ENCODE measurements around the gene SOS1. TPM values are rescaled to one million over a fixed set of nuclear protein-coding genes. Genes with fewer than 3 reads are reported as not detected.

Gene SOS1
- total and polyA plus RNA-seq, 2 of the 13 experiments (the other 11 are each of a cell fraction or from before 2014, with no cell fraction given) = 20.8 to 60.4 TPM

- Histone ChIP-seq H4K20me1 (ENCODE audit: insufficient read depth, low read length) (no peaks in the 10 kb centered on the region), H3K4me1 (ENCODE audit: insufficient read depth, low read length) (no peaks in the 10 kb centered on the region), H3K27ac (ENCODE audit: extremely low read length, insufficient read depth, low read length) (no peak overlapping the region), H3K4me2 (ENCODE audit: low read depth, low read length) (no peak overlapping the region), H3K9ac (ENCODE audit: insufficient read depth, low read depth, low read length) (no peak overlapping the region), H3K4me3 (replicated peaks in 1 of 3; ENCODE audit: insufficient read depth in 1 of 3, low read depth in 2 of 3, low read length in 3 of 3) (no peak overlapping the region), H3K27me3 (ENCODE audit: control insufficient read depth in 1 of 2, insufficient read depth in 2 of 2, low read length in 2 of 2) (no peaks in the 10 kb centered on the region), H3K9me3 (ENCODE audit: low read length) (no peaks in the 10 kb centered on the region), H3K36me3 (replicated peaks in 1 of 2; ENCODE audit: control insufficient read depth in 1 of 2, insufficient read depth in 2 of 2, low read length in 2 of 2) (peaks cover 2 to 18% of the 10 kb centered on the region in 2 experiments), H3K79me2 (ENCODE audit: insufficient read depth, low read length) (no peaks in the 10 kb centered on the region), H2AFZ (ENCODE audit: low read length) (no peak overlapping the region)
- TF ChIP-seq ZNF24 (IDR thresholded peaks at IDR 0.05) (no peak), ZNF550 (CRISPR knock-in tag; IDR thresholded peaks at IDR 0.05; ENCODE audit: borderline replicate concordance) (no peak), KDM1A (CRISPR knock-in tag; IDR thresholded peaks at IDR 0.05) (no peak), RFX3 (CRISPR knock-in tag; IDR thresholded peaks at IDR 0.05) (no peak), ZXDC (CRISPR knock-in tag; IDR thresholded peaks at IDR 0.05) (no peak), TBL1XR1 (IDR thresholded peaks at IDR 0.05; ENCODE audit: borderline replicate concordance, low read length, partially characterized antibody) (no peak), ZNF746 (CRISPR knock-in tag; IDR thresholded peaks at IDR 0.05) (no peak), ZBTB42 (CRISPR knock-in tag; IDR thresholded peaks at IDR 0.05) (no peak), ADNP (CRISPR knock-in tag; IDR thresholded peaks at IDR 0.05) (no peak)
- in situ Hi-C loops (cut with HindIII; ENCODE audit: extremely low pct_ligation_motif_present, low pct_unique_long_range_greater_than_20kb) = no loop called here
- no peak for DNase-seq (ENCODE audit: low spot score)
- no peak for ATAC-seq
- no TSS peak for BruUV-seq (replicated peaks)
- intact Hi-C loops (cut with micrococcal nuclease; ENCODE audit: unreplicated experiment) = loop anchor here (5.0 kb wide), 1 partner anchor 70 kb away; no protein-coding TSS in a partner anchor
- CTCF ChIA-PET (ENCODE audit: low intra/inter-chr PET ratio, low total read pairs) = no interaction called here
- POLR2A ChIA-PET = interaction anchor here (0.6 kb wide), 1 partner anchor 101 kb away, joined by 4 read pairs; no protein-coding TSS in a partner anchor
- FAIRE-seq = no peak
Measured at GRCh38 chr2:39017334-39017733, 103.5 kb downstream of the SOS1 start.

All from HepG2 (cell line).